Loucy (cell line): ENCODE measurements around the gene MAP3K20.
"Not testable (repeated sequence)": the region's sequence is repeated elsewhere in the genome, so short reads cannot be mapped to it uniquely, and the experiment has no call there.

Source experiments
- H2AFZ ChIP-seq: fragments of 200-600 bp; sonication (generic); 2 replicates; pipeline ENCODE4 v1.6.0; 2016; ENCODE audit warnings: antibody characterized with exemption, mild to moderate bottlenecking, low read length, moderate library complexity
- H3F3A ChIP-seq: fragments of 200-600 bp; 2 replicates; pipeline ENCODE4 v1.6.0; 2016; ENCODE audit warnings: antibody characterized with exemption, low read depth, mild to moderate bottlenecking
- H3K27me3 ChIP-seq: fragments of 200-600 bp; sonication (generic); 2 replicates; pipeline ENCODE4 v1.6.1; 2014; ENCODE audit warnings: low read length, mild to moderate bottlenecking; ENCODE audit not compliant: insufficient read depth, poor library complexity, severe bottlenecking
- H3K36me3 ChIP-seq: fragments of 200-600 bp; sonication (generic); 2 replicates; pipeline ENCODE4 v1.6.1; 2016; ENCODE audit warnings: low read length; ENCODE audit not compliant: insufficient read depth
- H3K4me1 ChIP-seq: fragments of 200-600 bp; sonication (generic); 2 replicates; pipeline ENCODE4 v1.5.1; 2014; ENCODE audit warnings: low read length, mild to moderate bottlenecking; ENCODE audit not compliant: insufficient read depth, poor library complexity, severe bottlenecking
- H3K4me2 ChIP-seq: fragments of 200-600 bp; sonication (generic); 2 replicates; pipeline ENCODE4 v1.6.0; 2014; ENCODE audit warnings: antibody characterized with exemption, low read length, low read depth, mild to moderate bottlenecking; ENCODE audit not compliant: poor library complexity, severe bottlenecking
- H3K4me3 ChIP-seq: fragments of 200-600 bp; sonication (generic); 2 replicates; pipeline ENCODE4 v1.5.1; 2014; ENCODE audit warnings: low read length, mild to moderate bottlenecking, mixed read lengths; ENCODE audit not compliant: poor library complexity, severe bottlenecking
- H3K79me2 ChIP-seq: fragments of 200-600 bp; sonication (generic); 2 replicates; pipeline ENCODE4 v1.6.1; 2014; ENCODE audit warnings: low read length; ENCODE audit not compliant: insufficient read depth
- H3K9ac ChIP-seq: fragments of 200-600 bp; sonication (generic); 2 replicates; pipeline ENCODE4 v1.6.0; 2014; ENCODE audit warnings: mild to moderate bottlenecking, low read depth, low read length, moderate library complexity; ENCODE audit not compliant: poor library complexity, severe bottlenecking
- H3K9me2 ChIP-seq: fragments of 200-600 bp; sonication (generic); replicated peaks from 2 replicates; pipeline ENCODE4 v1.6.1; 2016; ENCODE audit warnings: low read depth, low read length, mixed read lengths
- H3K9me3 ChIP-seq: fragments of 200-600 bp; sonication (generic); 2 replicates; pipeline ENCODE4 v1.6.1; 2014; ENCODE audit warnings: mild to moderate bottlenecking, antibody characterized with exemption, low read length, low read depth; ENCODE audit not compliant: insufficient read depth
- H4K20me1 ChIP-seq: fragments of 200-600 bp; sonication (generic); 2 replicates; pipeline ENCODE4 v1.6.0; 2014; ENCODE audit warnings: antibody characterized with exemption, low read length, mild to moderate bottlenecking; ENCODE audit not compliant: insufficient read depth, poor library complexity, severe bottlenecking
- EZH2phosphoT487 ChIP-seq: fragments of 200-600 bp; IDR thresholded peaks from 2 replicates; pipeline ENCODE4 v1.6.1; 2018; ENCODE audit warnings: antibody characterized with exemption, mild to moderate bottlenecking, moderate library complexity, borderline replicate concordance
- TF ChIP-seq, protein P1 (sequence below): fragments of 200-600 bp; sonication (generic); conservative IDR thresholded peaks from 2 replicates; pipeline ENCODE4 v1.5.1; 2014; ENCODE audit warnings: mild to moderate bottlenecking, antibody characterized with exemption, low read length

MAP3K20 gene

DNA sequence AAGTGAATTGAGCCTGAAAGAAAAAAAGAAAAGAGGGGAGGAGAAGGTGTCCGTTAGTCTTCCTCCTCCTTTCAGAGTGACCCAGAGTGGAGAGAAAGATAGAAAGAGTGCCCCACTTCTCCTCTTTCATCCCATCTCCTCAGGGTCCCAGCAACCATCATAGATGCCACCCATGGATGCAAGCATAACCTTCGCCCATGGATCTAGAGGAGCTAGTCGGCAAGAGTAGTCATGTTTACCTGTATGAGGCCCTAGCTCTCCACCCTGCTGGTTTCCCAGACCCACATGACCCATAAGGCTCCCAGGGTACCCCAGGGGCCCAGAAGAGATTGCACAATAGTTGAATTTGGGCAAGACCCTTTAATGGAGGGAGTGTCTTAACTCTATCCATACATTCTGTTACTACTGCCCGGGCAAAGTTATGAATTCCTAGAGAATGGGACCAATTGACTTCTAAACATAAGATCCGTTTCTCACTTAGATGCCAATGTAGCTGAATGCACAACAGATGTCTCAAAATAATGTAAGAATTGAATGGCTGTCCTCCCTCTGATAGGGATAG lies 223.0 kb downstream of the MAP3K20 start:
- H3K79me2 ChIP-seq, result no peaks in the 10 kb centered on the region
- no peaks in the 10 kb centered on the region for H3K36me3 ChIP-seq
- peaks cover 7% of the 10 kb centered on the region for H3K27me3 ChIP-seq
- H3K9me3 ChIP-seq, result peaks cover 23% of the 10 kb centered on the region; the same call in 1 of the 2 replicates
- H4K20me1 ChIP-seq, result no peaks in the 10 kb centered on the region
- H3K9me2 ChIP-seq, result no peaks in the 10 kb centered on the region
- H3K4me2 ChIP-seq, result no peak overlapping the region
- no peak overlapping the region for H3K4me3 ChIP-seq
- no peak overlapping the region for H2AFZ ChIP-seq
- TF ChIP-seq, protein P1, sequence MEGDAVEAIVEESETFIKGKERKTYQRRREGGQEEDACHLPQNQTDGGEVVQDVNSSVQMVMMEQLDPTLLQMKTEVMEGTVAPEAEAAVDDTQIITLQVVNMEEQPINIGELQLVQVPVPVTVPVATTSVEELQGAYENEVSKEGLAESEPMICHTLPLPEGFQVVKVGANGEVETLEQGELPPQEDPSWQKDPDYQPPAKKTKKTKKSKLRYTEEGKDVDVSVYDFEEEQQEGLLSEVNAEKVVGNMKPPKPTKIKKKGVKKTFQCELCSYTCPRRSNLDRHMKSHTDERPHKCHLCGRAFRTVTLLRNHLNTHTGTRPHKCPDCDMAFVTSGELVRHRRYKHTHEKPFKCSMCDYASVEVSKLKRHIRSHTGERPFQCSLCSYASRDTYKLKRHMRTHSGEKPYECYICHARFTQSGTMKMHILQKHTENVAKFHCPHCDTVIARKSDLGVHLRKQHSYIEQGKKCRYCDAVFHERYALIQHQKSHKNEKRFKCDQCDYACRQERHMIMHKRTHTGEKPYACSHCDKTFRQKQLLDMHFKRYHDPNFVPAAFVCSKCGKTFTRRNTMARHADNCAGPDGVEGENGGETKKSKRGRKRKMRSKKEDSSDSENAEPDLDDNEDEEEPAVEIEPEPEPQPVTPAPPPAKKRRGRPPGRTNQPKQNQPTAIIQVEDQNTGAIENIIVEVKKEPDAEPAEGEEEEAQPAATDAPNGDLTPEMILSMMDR, result no peak
- no peak for TF ChIP-seq EZH2phosphoT487
- H3F3A ChIP-seq, result no peaks in the 10 kb centered on the region
- H3K4me1 ChIP-seq, result no peaks in the 10 kb centered on the region
- H3K9ac ChIP-seq, result no peak overlapping the region

DNA sequence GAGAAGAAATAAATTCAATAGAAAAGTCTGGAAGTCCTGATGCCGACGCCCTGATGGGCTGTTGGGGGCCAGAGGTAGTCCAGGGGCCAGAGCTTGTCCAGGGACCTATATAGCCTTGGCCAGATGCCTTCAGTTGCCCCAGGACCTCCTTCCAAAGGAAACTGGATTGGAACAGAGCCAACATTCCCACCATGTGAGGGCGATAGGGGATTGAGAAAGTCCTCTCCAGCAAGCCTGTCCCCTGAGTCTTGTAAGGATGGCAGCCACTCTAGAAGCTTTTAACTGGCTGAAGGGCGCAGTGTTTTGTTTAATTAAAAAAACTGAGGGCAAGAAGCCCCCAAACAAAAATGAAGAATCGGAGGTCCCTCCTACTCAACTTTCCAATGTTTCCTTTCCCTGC lies 224.1 kb downstream of the MAP3K20 start:
- Histone ChIP-seq H3F3A (no peaks in the 10 kb centered on the region), H3K9me3 (peaks cover 23% of the 10 kb centered on the region; the same call in 1 of the 2 replicates), H3K4me2 (no peak overlapping the region), H3K27me3 (peaks cover 7% of the 10 kb centered on the region), H3K36me3 (no peaks in the 10 kb centered on the region), H3K4me1 (no peaks in the 10 kb centered on the region), H4K20me1 (no peaks in the 10 kb centered on the region), H2AFZ (no peak overlapping the region), H3K4me3 (no peak overlapping the region), H3K79me2 (no peaks in the 10 kb centered on the region), H3K9ac (no peak overlapping the region), H3K9me2 (no peaks in the 10 kb centered on the region)
- TF ChIP-seq, protein P1, result no peak
- TF ChIP-seq EZH2phosphoT487, result no peak

DNA sequence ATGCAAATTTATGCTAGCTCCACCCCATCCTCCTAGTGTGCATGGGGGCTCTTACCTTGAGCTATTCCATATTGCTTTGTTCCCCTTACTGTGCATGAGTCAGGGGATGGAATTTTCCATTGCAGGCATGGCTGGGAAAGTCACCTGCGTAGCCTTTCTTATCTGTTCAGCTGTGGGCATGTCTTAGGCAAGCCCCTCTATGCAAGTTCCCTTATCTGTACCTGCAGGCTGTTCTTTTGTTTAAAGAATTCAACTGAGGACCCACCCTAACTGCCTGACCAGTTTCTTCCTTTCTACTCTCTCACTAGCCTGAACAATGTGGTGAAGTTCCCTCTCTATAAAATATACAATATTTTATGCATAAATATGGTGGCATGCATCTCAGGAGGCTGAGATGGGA lies 224.8 kb downstream of the MAP3K20 start:
- Histone ChIP-seq H3K9me3 (peaks cover 23% of the 10 kb centered on the region; the same call in 1 of the 2 replicates), H2AFZ (no peak overlapping the region), H3F3A (no peaks in the 10 kb centered on the region), H3K4me1 (no peaks in the 10 kb centered on the region), H3K9ac (no peak overlapping the region), H4K20me1 (no peaks in the 10 kb centered on the region), H3K36me3 (no peaks in the 10 kb centered on the region), H3K4me2 (no peak overlapping the region), H3K4me3 (no peak overlapping the region), H3K79me2 (no peaks in the 10 kb centered on the region), H3K27me3 (peaks cover 7% of the 10 kb centered on the region), H3K9me2 (no peaks in the 10 kb centered on the region)
- TF ChIP-seq EZH2phosphoT487, result no peak
- TF ChIP-seq, protein P1, result no peak

DNA sequence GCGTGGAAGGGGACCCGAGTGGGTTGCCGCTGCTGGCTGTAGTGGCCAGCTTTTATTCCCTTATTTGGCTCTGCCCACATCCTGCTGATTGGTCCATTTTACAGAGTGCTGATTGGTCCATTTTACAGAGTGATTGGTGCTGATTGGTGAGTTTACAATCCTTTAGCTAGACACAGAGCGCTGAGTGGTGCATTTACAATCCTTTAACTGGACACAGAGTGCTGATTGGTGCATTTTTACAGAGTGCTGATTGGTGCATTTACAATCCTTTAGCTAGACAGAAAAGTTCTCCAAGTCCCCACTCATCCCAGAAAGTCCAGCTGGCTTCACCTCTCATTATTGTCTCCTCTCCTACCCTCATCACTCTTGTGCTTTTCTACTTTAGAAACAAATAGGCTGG lies 225.9 kb downstream of the MAP3K20 start:
- not testable (repeated sequence) for H3K36me3 ChIP-seq, H3K27me3 ChIP-seq, H3F3A ChIP-seq, H4K20me1 ChIP-seq, H3K9ac ChIP-seq, H3K4me3 ChIP-seq, H2AFZ ChIP-seq, H3K4me1 ChIP-seq, H3K9me2 ChIP-seq, H3K79me2 ChIP-seq, H3K4me2 ChIP-seq
- peaks cover 23% of the 10 kb centered on the region; the same call in 1 of the 2 replicates for H3K9me3 ChIP-seq
